Loucy (cell line): ENCODE results near the gene MTMR2.
A peak's percentile ranks its signal among the peaks of the same experiment; 100 is the strongest.

Experiments
- H2AFZ ChIP-seq: fragments of 200-600 bp; sonication (generic); 2 replicates; pipeline ENCODE4 v1.6.0; 2016; ENCODE audit warnings: antibody characterized with exemption, mild to moderate bottlenecking, low read length, moderate library complexity
- H3F3A ChIP-seq: fragments of 200-600 bp; 2 replicates; pipeline ENCODE4 v1.6.0; 2016; ENCODE audit warnings: antibody characterized with exemption, low read depth, mild to moderate bottlenecking
- H3K27me3 ChIP-seq: fragments of 200-600 bp; sonication (generic); 2 replicates; pipeline ENCODE4 v1.6.1; 2014; ENCODE audit warnings: low read length, mild to moderate bottlenecking; ENCODE audit not compliant: insufficient read depth, poor library complexity, severe bottlenecking
- H3K36me3 ChIP-seq: fragments of 200-600 bp; sonication (generic); 2 replicates; pipeline ENCODE4 v1.6.1; 2016; ENCODE audit warnings: low read length; ENCODE audit not compliant: insufficient read depth
- H3K4me1 ChIP-seq: fragments of 200-600 bp; sonication (generic); 2 replicates; pipeline ENCODE4 v1.5.1; 2014; ENCODE audit warnings: low read length, mild to moderate bottlenecking; ENCODE audit not compliant: insufficient read depth, poor library complexity, severe bottlenecking
- H3K4me2 ChIP-seq: fragments of 200-600 bp; sonication (generic); 2 replicates; pipeline ENCODE4 v1.6.0; 2014; ENCODE audit warnings: antibody characterized with exemption, low read length, low read depth, mild to moderate bottlenecking; ENCODE audit not compliant: poor library complexity, severe bottlenecking
- H3K4me3 ChIP-seq: fragments of 200-600 bp; sonication (generic); 2 replicates; pipeline ENCODE4 v1.5.1; 2014; ENCODE audit warnings: low read length, mild to moderate bottlenecking, mixed read lengths; ENCODE audit not compliant: poor library complexity, severe bottlenecking
- H3K79me2 ChIP-seq: fragments of 200-600 bp; sonication (generic); 2 replicates; pipeline ENCODE4 v1.6.1; 2014; ENCODE audit warnings: low read length; ENCODE audit not compliant: insufficient read depth
- H3K9ac ChIP-seq: fragments of 200-600 bp; sonication (generic); 2 replicates; pipeline ENCODE4 v1.6.0; 2014; ENCODE audit warnings: mild to moderate bottlenecking, low read depth, low read length, moderate library complexity; ENCODE audit not compliant: poor library complexity, severe bottlenecking
- H3K9me2 ChIP-seq: fragments of 200-600 bp; sonication (generic); replicated peaks from 2 replicates; pipeline ENCODE4 v1.6.1; 2016; ENCODE audit warnings: low read depth, low read length, mixed read lengths
- H3K9me3 ChIP-seq: fragments of 200-600 bp; sonication (generic); 2 replicates; pipeline ENCODE4 v1.6.1; 2014; ENCODE audit warnings: mild to moderate bottlenecking, antibody characterized with exemption, low read length, low read depth; ENCODE audit not compliant: insufficient read depth
- H4K20me1 ChIP-seq: fragments of 200-600 bp; sonication (generic); 2 replicates; pipeline ENCODE4 v1.6.0; 2014; ENCODE audit warnings: antibody characterized with exemption, low read length, mild to moderate bottlenecking; ENCODE audit not compliant: insufficient read depth, poor library complexity, severe bottlenecking
- EZH2phosphoT487 ChIP-seq: fragments of 200-600 bp; IDR thresholded peaks from 2 replicates; pipeline ENCODE4 v1.6.1; 2018; ENCODE audit warnings: antibody characterized with exemption, mild to moderate bottlenecking, moderate library complexity, borderline replicate concordance
- TF ChIP-seq, protein P1 (sequence below): fragments of 200-600 bp; sonication (generic); conservative IDR thresholded peaks from 2 replicates; pipeline ENCODE4 v1.5.1; 2014; ENCODE audit warnings: mild to moderate bottlenecking, antibody characterized with exemption, low read length

Gene MTMR2

GRCh38 chr11:95919514-95919913, 4.4 kb downstream of the MTMR2 start:
- Histone ChIP-seq H3K36me3 (no peaks in the 10 kb centered on the region), H2AFZ (no peak overlapping the region), H3K27me3 (no peaks in the 10 kb centered on the region), H3K9me2 (no peaks in the 10 kb centered on the region), H3K4me3 (no peak overlapping the region), H3K79me2 (peaks cover 87% of the 10 kb centered on the region), H3K9me3 (no peaks in the 10 kb centered on the region), H3K4me1 (peaks cover 67% of the 10 kb centered on the region), H4K20me1 (peaks cover 21% of the 10 kb centered on the region), H3K9ac (no peak overlapping the region), H3F3A (0 out of 2 replicates have a peak, but pooled peaks cover 4% of the 10 kb centered on the region), H3K4me2 (peak overlapping the region; percentile 53)
- no peak for TF ChIP-seq EZH2phosphoT487
- TF ChIP-seq, protein P1, sequence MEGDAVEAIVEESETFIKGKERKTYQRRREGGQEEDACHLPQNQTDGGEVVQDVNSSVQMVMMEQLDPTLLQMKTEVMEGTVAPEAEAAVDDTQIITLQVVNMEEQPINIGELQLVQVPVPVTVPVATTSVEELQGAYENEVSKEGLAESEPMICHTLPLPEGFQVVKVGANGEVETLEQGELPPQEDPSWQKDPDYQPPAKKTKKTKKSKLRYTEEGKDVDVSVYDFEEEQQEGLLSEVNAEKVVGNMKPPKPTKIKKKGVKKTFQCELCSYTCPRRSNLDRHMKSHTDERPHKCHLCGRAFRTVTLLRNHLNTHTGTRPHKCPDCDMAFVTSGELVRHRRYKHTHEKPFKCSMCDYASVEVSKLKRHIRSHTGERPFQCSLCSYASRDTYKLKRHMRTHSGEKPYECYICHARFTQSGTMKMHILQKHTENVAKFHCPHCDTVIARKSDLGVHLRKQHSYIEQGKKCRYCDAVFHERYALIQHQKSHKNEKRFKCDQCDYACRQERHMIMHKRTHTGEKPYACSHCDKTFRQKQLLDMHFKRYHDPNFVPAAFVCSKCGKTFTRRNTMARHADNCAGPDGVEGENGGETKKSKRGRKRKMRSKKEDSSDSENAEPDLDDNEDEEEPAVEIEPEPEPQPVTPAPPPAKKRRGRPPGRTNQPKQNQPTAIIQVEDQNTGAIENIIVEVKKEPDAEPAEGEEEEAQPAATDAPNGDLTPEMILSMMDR = no peak

DNA sequence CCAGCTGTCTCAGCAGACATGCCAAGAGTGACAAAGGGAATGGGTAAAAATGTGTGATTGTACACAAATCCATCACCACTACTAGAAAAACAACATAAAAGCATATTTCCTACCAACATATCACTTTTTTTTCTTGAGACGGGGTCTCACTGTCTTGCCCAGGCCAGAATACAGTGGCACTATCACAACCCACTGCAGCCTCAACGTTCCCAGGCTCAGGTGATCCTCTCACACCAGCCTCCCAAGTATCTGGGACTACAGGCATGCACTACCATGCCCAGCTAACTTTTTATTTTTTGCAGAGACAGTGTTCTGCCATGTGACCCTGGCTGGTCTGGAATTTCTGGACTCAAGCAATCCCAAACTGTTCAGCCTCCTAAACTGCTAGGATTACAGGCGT, 5.2 kb downstream of the MTMR2 start:
- H3K4me1 ChIP-seq = peaks cover 69% of the 10 kb centered on the region
- peaks cover 79% of the 10 kb centered on the region for H3K79me2 ChIP-seq
- no peak overlapping the region for H2AFZ ChIP-seq
- H3K27me3 ChIP-seq = no peaks in the 10 kb centered on the region
- H3F3A ChIP-seq = 0 out of 2 replicates have a peak, but pooled peaks cover 4% of the 10 kb centered on the region
- no peaks in the 10 kb centered on the region for H3K9me3 ChIP-seq
- H3K4me2 ChIP-seq = peak overlapping the region; percentile 53
- H4K20me1 ChIP-seq = peaks cover 25% of the 10 kb centered on the region
- TF ChIP-seq EZH2phosphoT487 = no peak
- TF ChIP-seq, protein P1 = no peak
- H3K9me2 ChIP-seq = no peaks in the 10 kb centered on the region
- H3K9ac ChIP-seq = no peak overlapping the region
- no peak overlapping the region for H3K4me3 ChIP-seq
- no peaks in the 10 kb centered on the region for H3K36me3 ChIP-seq

- 0 out of 2 replicates have a peak, but pooled peaks cover 4% of the 10 kb centered on the region for H3F3A ChIP-seq
- H3K9ac ChIP-seq = no peak overlapping the region
- no peaks in the 10 kb centered on the region for H3K9me3 ChIP-seq
- H2AFZ ChIP-seq = no peak overlapping the region
- peaks cover 30% of the 10 kb centered on the region for H4K20me1 ChIP-seq
- peaks cover 74% of the 10 kb centered on the region for H3K79me2 ChIP-seq
- H3K4me3 ChIP-seq = peak overlapping the region; percentile 35
- peak overlapping the region; percentile 53 for H3K4me2 ChIP-seq
- no peaks in the 10 kb centered on the region for H3K36me3 ChIP-seq
- TF ChIP-seq, protein P1 = no peak
- no peak for TF ChIP-seq EZH2phosphoT487
- peaks cover 73% of the 10 kb centered on the region for H3K4me1 ChIP-seq
- no peaks in the 10 kb centered on the region for H3K27me3 ChIP-seq
- H3K9me2 ChIP-seq = no peaks in the 10 kb centered on the region
Measured at GRCh38 chr11:95918056-95918455, 5.9 kb downstream of the MTMR2 start.
